SK-N-SH treated with all-trans-retinoic acid at 6 μM for 48 hours (cell line): Measurements from ENCODE around the gene EGFL7.

Experiments used
- ARNTL ChIP-seq: fragments of 450-650 bp; formaldehyde crosslinking; IDR thresholded peaks from 2 replicates; pipeline ENCODE4 v1.5.0; 2020; ENCODE audit warnings: low read depth, mild to moderate bottlenecking, moderate library complexity, borderline replicate concordance
- BACH2 ChIP-seq: fragments of 250-450 bp; sonication (Bioruptor Pico); IDR thresholded peaks from 2 replicates; pipeline ENCODE4 v1.9.0; 2021; ENCODE audit warnings: mild to moderate bottlenecking, borderline replicate concordance
- CREB5 ChIP-seq: fragments of 250-450 bp; sonication (Bioruptor Pico); IDR thresholded peaks from 2 replicates; pipeline ENCODE4 v1.5.1; 2020; ENCODE audit warnings: low read depth, mild to moderate bottlenecking, moderate library complexity
- ISL1 ChIP-seq: fragments of 250-450 bp; sonication (Bioruptor Pico); IDR thresholded peaks from 2 replicates; pipeline ENCODE4 v2.1.2; 2022; ENCODE audit warnings: mild to moderate bottlenecking, moderate library complexity
- PATZ1 ChIP-seq: fragments of 250-450 bp; sonication (Bioruptor Pico); IDR thresholded peaks from 2 replicates; pipeline ENCODE4 v1.8.0; 2020; ENCODE audit warnings: mild to moderate bottlenecking, moderate library complexity, borderline replicate concordance
- POU6F1 ChIP-seq: fragments of 250-450 bp; sonication (Bioruptor Pico); IDR thresholded peaks from 2 replicates; pipeline ENCODE4 v1.8.0; 2021; ENCODE audit warnings: low read depth, mild to moderate bottlenecking, moderate library complexity, borderline replicate concordance
- PPARA ChIP-seq: fragments of 250-450 bp; sonication (Bioruptor Pico); IDR thresholded peaks from 2 replicates; pipeline ENCODE4 v1.5.0; 2020; ENCODE audit warnings: mild to moderate bottlenecking, borderline replicate concordance
- RARB ChIP-seq: fragments of 250-450 bp; sonication (Bioruptor Pico); IDR thresholded peaks from 2 replicates; pipeline ENCODE4 v1.8.0; 2021; ENCODE audit warnings: mild to moderate bottlenecking, moderate library complexity
- SNAI2 ChIP-seq: fragments of 250-450 bp; sonication (Bioruptor Pico); IDR thresholded peaks from 2 replicates; pipeline ENCODE4 v1.5.0; 2020; ENCODE audit warnings: mild to moderate bottlenecking, moderate library complexity
- TOX ChIP-seq: fragments of 250-450 bp; sonication (Bioruptor Pico); IDR thresholded peaks from 2 replicates; pipeline ENCODE4 v1.8.0; 2021; ENCODE audit warnings: mild to moderate bottlenecking, moderate library complexity, borderline replicate concordance
- ZNF8 ChIP-seq: fragments of 450-650 bp; formaldehyde crosslinking; IDR thresholded peaks from 2 replicates; pipeline ENCODE4 v1.5.0; 2020; ENCODE audit warnings: mild to moderate bottlenecking, moderate library complexity
- TF ChIP-seq, protein P1 (sequence below): fragments of 250-450 bp; sonication (Bioruptor Pico); IDR thresholded peaks from 2 replicates; pipeline ENCODE4 v1.5.0; 2020; ENCODE audit warnings: mild to moderate bottlenecking, moderate library complexity

DNA sequence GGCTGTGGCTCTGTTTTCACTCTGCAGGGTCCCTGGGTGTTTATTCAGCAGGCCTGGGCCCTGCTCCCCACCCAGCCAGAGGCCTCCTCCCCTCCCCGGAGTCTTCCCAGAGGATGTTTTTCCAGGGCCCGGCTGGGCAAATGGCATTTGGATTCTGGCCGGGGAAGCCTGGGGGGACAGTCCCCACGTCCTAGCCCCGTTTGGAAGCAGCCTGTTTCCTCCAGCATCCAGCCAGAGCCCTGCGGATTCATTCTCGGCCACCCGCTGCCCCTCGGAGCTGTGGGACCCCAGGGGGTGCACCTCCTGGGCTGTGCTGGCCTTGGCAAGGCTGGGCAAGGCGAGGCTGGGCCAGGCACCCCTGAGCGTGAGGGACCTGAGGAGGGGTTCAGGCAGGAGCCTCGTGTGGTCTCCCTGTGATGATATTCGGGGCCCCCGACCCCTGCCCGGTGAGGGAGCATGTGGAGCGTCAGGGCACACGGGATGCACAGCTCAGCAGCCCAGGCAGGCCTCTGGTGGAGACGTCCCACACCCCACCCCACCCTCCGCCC is 48.8 kb upstream of the EGFL7 start:
- no peak for TF ChIP-seq TOX (CRISPR knock-in tag)
- TF ChIP-seq, protein P1, sequence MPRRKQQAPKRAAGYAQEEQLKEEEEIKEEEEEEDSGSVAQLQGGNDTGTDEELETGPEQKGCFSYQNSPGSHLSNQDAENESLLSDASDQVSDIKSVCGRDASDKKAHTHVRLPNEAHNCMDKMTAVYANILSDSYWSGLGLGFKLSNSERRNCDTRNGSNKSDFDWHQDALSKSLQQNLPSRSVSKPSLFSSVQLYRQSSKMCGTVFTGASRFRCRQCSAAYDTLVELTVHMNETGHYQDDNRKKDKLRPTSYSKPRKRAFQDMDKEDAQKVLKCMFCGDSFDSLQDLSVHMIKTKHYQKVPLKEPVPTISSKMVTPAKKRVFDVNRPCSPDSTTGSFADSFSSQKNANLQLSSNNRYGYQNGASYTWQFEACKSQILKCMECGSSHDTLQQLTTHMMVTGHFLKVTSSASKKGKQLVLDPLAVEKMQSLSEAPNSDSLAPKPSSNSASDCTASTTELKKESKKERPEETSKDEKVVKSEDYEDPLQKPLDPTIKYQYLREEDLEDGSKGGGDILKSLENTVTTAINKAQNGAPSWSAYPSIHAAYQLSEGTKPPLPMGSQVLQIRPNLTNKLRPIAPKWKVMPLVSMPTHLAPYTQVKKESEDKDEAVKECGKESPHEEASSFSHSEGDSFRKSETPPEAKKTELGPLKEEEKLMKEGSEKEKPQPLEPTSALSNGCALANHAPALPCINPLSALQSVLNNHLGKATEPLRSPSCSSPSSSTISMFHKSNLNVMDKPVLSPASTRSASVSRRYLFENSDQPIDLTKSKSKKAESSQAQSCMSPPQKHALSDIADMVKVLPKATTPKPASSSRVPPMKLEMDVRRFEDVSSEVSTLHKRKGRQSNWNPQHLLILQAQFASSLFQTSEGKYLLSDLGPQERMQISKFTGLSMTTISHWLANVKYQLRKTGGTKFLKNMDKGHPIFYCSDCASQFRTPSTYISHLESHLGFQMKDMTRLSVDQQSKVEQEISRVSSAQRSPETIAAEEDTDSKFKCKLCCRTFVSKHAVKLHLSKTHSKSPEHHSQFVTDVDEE (CRISPR knock-in tag), result no peak
- no peak for TF ChIP-seq CREB5
- no peak for TF ChIP-seq PATZ1 (CRISPR knock-in tag)
- no peak for TF ChIP-seq PPARA
- TF ChIP-seq POU6F1 (CRISPR knock-in tag), result no peak
- no peak for TF ChIP-seq ARNTL (CRISPR knock-in tag)
- TF ChIP-seq SNAI2 (CRISPR knock-in tag), result no peak
- TF ChIP-seq ISL1, result no peak
- TF ChIP-seq RARB (CRISPR knock-in tag), result no peak
- TF ChIP-seq ZNF8 (CRISPR knock-in tag), result no peak
- no peak for TF ChIP-seq BACH2 (CRISPR knock-in tag)
